K562 (cell line): ENCODE measurements around the gene TRIM69. TPM values are rescaled to one million over a fixed set of nuclear protein-coding genes. Genes with fewer than 3 reads are reported as not detected.

ENCODE experiments used
- ETV6 ChIP-seq, 3 experiments: fragments of 150-350 bp in 1 of 3; sonication (generic) in 1 of 3; formaldehyde crosslinking in 1 of 3; IDR thresholded peaks; 2 replicates each; pipeline versions ENCODE4 v1.6.1 to v1.8.0; 2014 to 2022; ENCODE audit warnings: borderline replicate concordance in 2 of 3, low read depth in 2 of 3, antibody characterized with exemption in 1 of 3, low read length in 1 of 3, mild to moderate bottlenecking in 1 of 3, missing genetic modification reagents in 1 of 3
- GATAD2A ChIP-seq: fragments of 450-650 bp; IDR thresholded peaks from 2 replicates; pipeline ENCODE4 v1.6.1; 2017
- KHSRP ChIP-seq: fragments of 450-650 bp; IDR thresholded peaks from 2 replicates; pipeline ENCODE4 v1.6.1; 2017
- NCOA2 ChIP-seq, 2 experiments: fragments of 450-650 bp; IDR thresholded peaks; 2 replicates each; pipeline ENCODE4 v1.6.1; 2018; ENCODE audit warnings: mild to moderate bottlenecking in 2 of 2, moderate library complexity in 1 of 2; ENCODE audit not compliant: partially characterized antibody in 2 of 2
- NCOA6 ChIP-seq: fragments of 450-650 bp; IDR thresholded peaks from 2 replicates; pipeline ENCODE4 v1.6.1; 2017; ENCODE audit warnings: mild to moderate bottlenecking
- NUFIP1 ChIP-seq: fragments of 450-650 bp; IDR thresholded peaks from 2 replicates; pipeline ENCODE4 v1.6.1; 2018; ENCODE audit not compliant: partially characterized antibody
- OTX1 ChIP-seq: fragments of 450-650 bp; formaldehyde crosslinking; IDR thresholded peaks from 2 replicates; pipeline ENCODE4 v1.4.0; 2022; ENCODE audit warnings: mild to moderate bottlenecking
- POU5F1 ChIP-seq: fragments of 150-350 bp; IDR thresholded peaks from 2 replicates; pipeline ENCODE4 v1.6.1; 2014; ENCODE audit warnings: borderline replicate concordance, low read length, low read depth, mild to moderate bottlenecking; ENCODE audit not compliant: partially characterized antibody
- RFX5 ChIP-seq: IDR thresholded peaks from 2 replicates; pipeline ENCODE4 v1.6.1; 2011; ENCODE audit warnings: low read depth, mild to moderate bottlenecking, improper control_type of control experiment, low read length
- SMAD2 ChIP-seq: fragments of 150-350 bp; IDR thresholded peaks from 2 replicates; pipeline ENCODE4 v1.6.1; 2014; ENCODE audit warnings: low read depth, mild to moderate bottlenecking, low read length
- SMARCB1 ChIP-seq: IDR thresholded peaks from 2 replicates; pipeline ENCODE4 v1.6.1; 2011; ENCODE audit warnings: improper control_type of control experiment, low read depth; ENCODE audit not compliant: insufficient read length
- YBX1 ChIP-seq: fragments of 450-650 bp; IDR thresholded peaks from 2 replicates; pipeline ENCODE4 v1.7.1; 2016; ENCODE audit warnings: mild to moderate bottlenecking
- ZBTB17 ChIP-seq: fragments of 450-650 bp; formaldehyde crosslinking; IDR thresholded peaks from 2 replicates; pipeline ENCODE4 v1.4.0; 2020; ENCODE audit warnings: mild to moderate bottlenecking
- ZC3H8 ChIP-seq: fragments of 450-650 bp; IDR thresholded peaks from 2 replicates; pipeline ENCODE4 v1.6.1; 2017
- ZNF212 ChIP-seq: fragments of 450-650 bp; formaldehyde crosslinking; IDR thresholded peaks from 2 replicates; pipeline ENCODE4 v1.4.0; 2020; ENCODE audit warnings: mild to moderate bottlenecking
- ZNF277 ChIP-seq: fragments of 250-450 bp; sonication (Bioruptor Pico); IDR thresholded peaks from 2 replicates; pipeline ENCODE4 v1.8.0; 2022; ENCODE audit warnings: inconsistent platforms, mild to moderate bottlenecking, moderate library complexity, borderline replicate concordance
- ZNF280B ChIP-seq: fragments of 250-450 bp; sonication (Bioruptor Pico); IDR thresholded peaks from 2 replicates; pipeline ENCODE4 v1.5.1; 2021; ENCODE audit warnings: mild to moderate bottlenecking
- ZNF3 ChIP-seq: fragments of 250-450 bp; sonication (Bioruptor Pico); IDR thresholded peaks from 2 replicates; pipeline ENCODE4 v1.5.0; 2021; ENCODE audit warnings: mild to moderate bottlenecking, moderate library complexity
- ZNF707 ChIP-seq: fragments of 250-450 bp; sonication (Bioruptor Pico); conservative IDR thresholded peaks from 2 replicates; pipeline ENCODE4 v1.8.0; 2022; ENCODE audit warnings: inconsistent platforms, mild to moderate bottlenecking, moderate library complexity
- ZSCAN29 ChIP-seq: fragments of 450-650 bp; IDR thresholded peaks from 2 replicates; pipeline ENCODE4 v1.6.1; 2017
- polyA plus RNA-seq, 8 experiments: library from polyadenylated mRNA; depleted of rRNA in 4 of 8; stranded (reverse) in 5 of 8; unstranded in 3 of 8; fragments of >200 nt; fragmentation: Nextera tagmentation in 2 of 8; fragmentation: Illumina TruSeq in 1 of 8; extraction: Ambion mirVana in 2 of 8; extraction: Trizol in 1 of 8; gene quantifications; 2 replicates each; pipeline versions ENCODE4 v1.2.1 to v1.2.3, GENCODE V29; 2011 to 2014; ENCODE audit warnings: inconsistent platforms in 1 of 8, missing spikeins in 1 of 8
- total RNA-seq, 7 experiments: library from RNA; depleted of rRNA in 6 of 7; stranded (reverse); fragments of >200 nt in 6 of 7; fragmentation: Illumina TruSeq in 2 of 7; extraction: Trizol in 2 of 7; gene quantifications; 2 replicates each; pipeline versions ENCODE4 v1.2.1 to v1.2.3, GENCODE V29; 2011 to 2021; ENCODE audit warnings: low replicate concordance in 1 of 7
- TF ChIP-seq, protein P1 (sequence below), 2 experiments: fragments of 450-650 bp in 1 of 2; IDR thresholded peaks; 2 replicates each; pipeline ENCODE4 v1.6.1; 2011 to 2017; ENCODE audit warnings: low read depth in 2 of 2, antibody characterized with exemption in 1 of 2, borderline replicate concordance in 1 of 2, low read length in 1 of 2, mild to moderate bottlenecking in 1 of 2, mixed read lengths in 1 of 2; ENCODE audit not compliant: control insufficient read depth in 1 of 2
- TF ChIP-seq, protein P2 (sequence below): sonication (generic); formaldehyde crosslinking; IDR thresholded peaks from 2 replicates; pipeline ENCODE4 v1.8.1; 2022; ENCODE audit warnings: missing genetic modification reagents

The TRIM69 gene
- total and polyA plus RNA-seq, 9 of the 15 experiments (the other 6 are each of a cell fraction or from before 2014, with no cell fraction given) = 1.0 to 4.3 (median 2.3) TPM

GRCh38 chr15:44728576-44729407 is 7.5 kb upstream of the TRIM69 start (continued):
- TF ChIP-seq ZNF3 (no peak), SMAD2 (no peak), ZNF212 (CRISPR knock-in tag) (no peak), ETV6 (IDR thresholded peaks at IDR 0.05; ENCODE audit: borderline replicate concordance in 1 of 2, low read depth in 2 of 2, low read length in 1 of 2) (peak in 1 of 2 experiments; percentile 90; a peak in 2 of 4 replicates), ETV6 (CRISPR knock-in tag; IDR thresholded peaks at IDR 0.05; ENCODE audit: borderline replicate concordance) (no peak), ZNF707 (no peak), RFX5 (peak; percentile 99), KHSRP (no peak), POU5F1 (no peak), YBX1 (no peak), NUFIP1 (no peak), GATAD2A (no peak), ZBTB17 (CRISPR knock-in tag) (no peak), ZNF280B (CRISPR knock-in tag) (no peak), NCOA2 (IDR thresholded peaks at IDR 0.05; ENCODE audit: partially characterized antibody in 2 of 2) (no peak), OTX1 (CRISPR knock-in tag) (no peak), NCOA6 (no peak), ZC3H8 (no peak), ZNF277 (CRISPR knock-in tag) (no peak), SMARCB1 (no peak), ZSCAN29 (no peak)
- TF ChIP-seq, protein P1, sequence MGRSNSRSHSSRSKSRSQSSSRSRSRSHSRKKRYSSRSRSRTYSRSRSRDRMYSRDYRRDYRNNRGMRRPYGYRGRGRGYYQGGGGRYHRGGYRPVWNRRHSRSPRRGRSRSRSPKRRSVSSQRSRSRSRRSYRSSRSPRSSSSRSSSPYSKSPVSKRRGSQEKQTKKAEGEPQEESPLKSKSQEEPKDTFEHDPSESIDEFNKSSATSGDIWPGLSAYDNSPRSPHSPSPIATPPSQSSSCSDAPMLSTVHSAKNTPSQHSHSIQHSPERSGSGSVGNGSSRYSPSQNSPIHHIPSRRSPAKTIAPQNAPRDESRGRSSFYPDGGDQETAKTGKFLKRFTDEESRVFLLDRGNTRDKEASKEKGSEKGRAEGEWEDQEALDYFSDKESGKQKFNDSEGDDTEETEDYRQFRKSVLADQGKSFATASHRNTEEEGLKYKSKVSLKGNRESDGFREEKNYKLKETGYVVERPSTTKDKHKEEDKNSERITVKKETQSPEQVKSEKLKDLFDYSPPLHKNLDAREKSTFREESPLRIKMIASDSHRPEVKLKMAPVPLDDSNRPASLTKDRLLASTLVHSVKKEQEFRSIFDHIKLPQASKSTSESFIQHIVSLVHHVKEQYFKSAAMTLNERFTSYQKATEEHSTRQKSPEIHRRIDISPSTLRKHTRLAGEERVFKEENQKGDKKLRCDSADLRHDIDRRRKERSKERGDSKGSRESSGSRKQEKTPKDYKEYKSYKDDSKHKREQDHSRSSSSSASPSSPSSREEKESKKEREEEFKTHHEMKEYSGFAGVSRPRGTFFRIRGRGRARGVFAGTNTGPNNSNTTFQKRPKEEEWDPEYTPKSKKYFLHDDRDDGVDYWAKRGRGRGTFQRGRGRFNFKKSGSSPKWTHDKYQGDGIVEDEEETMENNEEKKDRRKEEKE (IDR thresholded peaks at IDR 0.05; ENCODE audit: borderline replicate concordance in 1 of 2, control insufficient read depth in 1 of 2, low read depth in 2 of 2, low read length in 1 of 2) = no peak
- TF ChIP-seq, protein P2, sequence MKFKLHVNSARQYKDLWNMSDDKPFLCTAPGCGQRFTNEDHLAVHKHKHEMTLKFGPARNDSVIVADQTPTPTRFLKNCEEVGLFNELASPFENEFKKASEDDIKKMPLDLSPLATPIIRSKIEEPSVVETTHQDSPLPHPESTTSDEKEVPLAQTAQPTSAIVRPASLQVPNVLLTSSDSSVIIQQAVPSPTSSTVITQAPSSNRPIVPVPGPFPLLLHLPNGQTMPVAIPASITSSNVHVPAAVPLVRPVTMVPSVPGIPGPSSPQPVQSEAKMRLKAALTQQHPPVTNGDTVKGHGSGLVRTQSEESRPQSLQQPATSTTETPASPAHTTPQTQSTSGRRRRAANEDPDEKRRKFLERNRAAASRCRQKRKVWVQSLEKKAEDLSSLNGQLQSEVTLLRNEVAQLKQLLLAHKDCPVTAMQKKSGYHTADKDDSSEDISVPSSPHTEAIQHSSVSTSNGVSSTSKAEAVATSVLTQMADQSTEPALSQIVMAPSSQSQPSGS (CRISPR knock-in tag) = no peak
